ENCODE data around the gene GPC6. TPM values are rescaled to one million over a fixed set of nuclear protein-coding genes. Genes with fewer than 3 reads are reported as not detected.

The GPC6 gene
- total RNA-seq, 1 experiment from 2014 or later, result not detected

GRCh38 chr13:93951108-93951507 lies 724.5 kb downstream of the GPC6 start:
- Histone ChIP-seq H2AFZ (no peak overlapping the region), H3K27me3 (ENCODE audit: insufficient read depth, low read depth) (no peaks in the 10 kb centered on the region), H3F3A (ENCODE audit: insufficient read depth, low read depth) (no peaks in the 10 kb centered on the region), H3K4me2 (no peak overlapping the region), H3K4me3 (no peak overlapping the region), H3K79me2 (ENCODE audit: low read depth) (no peaks in the 10 kb centered on the region), H3K9me3 (ENCODE audit: insufficient read depth, low read depth) (no peaks in the 10 kb centered on the region), H3K36me3 (ENCODE audit: low read depth) (no peaks in the 10 kb centered on the region), H3K9me2 (ENCODE audit: insufficient read depth) (no peaks in the 10 kb centered on the region), H4K20me1 (ENCODE audit: insufficient read depth) (no peaks in the 10 kb centered on the region), H3K27ac (no peak overlapping the region), H3K4me1 (replicated peaks; ENCODE audit: insufficient read depth) (no peaks in the 10 kb centered on the region)
- intact Hi-C loops (cut with micrococcal nuclease; ENCODE audit: unreplicated experiment), result no loop called here
- CTCF ChIA-PET, result no interaction called here
- BruUV-seq (replicated peaks), result no TSS peak
- POLR2A ChIA-PET (ENCODE audit: unreplicated experiment), result no interaction called here
- DNase-seq, result no peak
- TF ChIP-seq EZH2 (IDR thresholded peaks at IDR 0.05; ENCODE audit: low read depth) (no peak), CTCF (conservative IDR thresholded peaks at IDR 0.05) (no peak)

GRCh38 chr13:93951951-93952350 lies 725.3 kb downstream of the GPC6 start:
- H3F3A ChIP-seq (ENCODE audit: insufficient read depth, low read depth), result no peaks in the 10 kb centered on the region
- intact Hi-C loops (cut with micrococcal nuclease; ENCODE audit: unreplicated experiment), result no loop called here
- H3K27me3 ChIP-seq (ENCODE audit: insufficient read depth, low read depth), result no peaks in the 10 kb centered on the region
- H3K4me3 ChIP-seq, result no peak overlapping the region
- H3K36me3 ChIP-seq (ENCODE audit: low read depth), result no peaks in the 10 kb centered on the region
- H3K79me2 ChIP-seq (ENCODE audit: low read depth), result no peaks in the 10 kb centered on the region
- ChIA-PET CTCF (no interaction called here), POLR2A (ENCODE audit: unreplicated experiment) (no interaction called here)
- no peak overlapping the region for H3K27ac ChIP-seq
- no peaks in the 10 kb centered on the region for H3K9me3 ChIP-seq (ENCODE audit: insufficient read depth, low read depth)
- no peak overlapping the region for H3K4me2 ChIP-seq
- no peaks in the 10 kb centered on the region for H3K9me2 ChIP-seq (ENCODE audit: insufficient read depth)
- H4K20me1 ChIP-seq (ENCODE audit: insufficient read depth), result no peaks in the 10 kb centered on the region
- H3K4me1 ChIP-seq (replicated peaks; ENCODE audit: insufficient read depth), result no peaks in the 10 kb centered on the region
- no peak for DNase-seq
- no TSS peak for BruUV-seq (replicated peaks)
- no peak overlapping the region for H2AFZ ChIP-seq
- TF ChIP-seq EZH2 (IDR thresholded peaks at IDR 0.05; ENCODE audit: low read depth) (no peak), CTCF (conservative IDR thresholded peaks at IDR 0.05) (no peak)

DNA sequence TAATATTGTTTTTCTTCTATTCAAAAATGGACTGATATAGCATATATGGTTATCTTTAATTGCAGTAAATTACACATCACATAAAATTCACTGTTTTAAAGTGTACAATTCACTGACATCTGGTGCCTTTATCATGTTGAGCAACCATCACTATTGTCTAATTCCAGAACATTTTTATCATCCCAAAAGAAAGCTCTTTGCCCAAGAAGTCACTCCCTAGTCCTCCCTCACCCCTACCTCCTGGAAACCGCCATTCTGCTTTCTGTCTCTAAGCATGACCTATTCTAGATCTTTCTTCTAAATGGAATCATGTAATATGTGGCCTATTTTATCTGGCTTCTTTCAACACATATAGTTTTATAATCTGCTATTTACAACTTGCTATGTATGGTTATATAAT lies 727.2 kb downstream of the GPC6 start:
- DNase-seq, result no peak
- no peak overlapping the region for H3K4me3 ChIP-seq
- no peaks in the 10 kb centered on the region for H4K20me1 ChIP-seq (ENCODE audit: insufficient read depth)
- POLR2A ChIA-PET (ENCODE audit: unreplicated experiment), result no interaction called here
- no peaks in the 10 kb centered on the region for H3F3A ChIP-seq (ENCODE audit: insufficient read depth, low read depth)
- no peaks in the 10 kb centered on the region for H3K36me3 ChIP-seq (ENCODE audit: low read depth)
- no peak overlapping the region for H3K27ac ChIP-seq
- H3K27me3 ChIP-seq (ENCODE audit: insufficient read depth, low read depth), result no peaks in the 10 kb centered on the region
- TF ChIP-seq EZH2 (IDR thresholded peaks at IDR 0.05; ENCODE audit: low read depth) (no peak), CTCF (conservative IDR thresholded peaks at IDR 0.05) (no peak)
- H2AFZ ChIP-seq, result no peak overlapping the region
- no peaks in the 10 kb centered on the region for H3K79me2 ChIP-seq (ENCODE audit: low read depth)
- H3K9me3 ChIP-seq (ENCODE audit: insufficient read depth, low read depth), result no peaks in the 10 kb centered on the region
- no peaks in the 10 kb centered on the region for H3K4me1 ChIP-seq (replicated peaks; ENCODE audit: insufficient read depth)
- CTCF ChIA-PET, result no interaction called here
- no peak overlapping the region for H3K4me2 ChIP-seq
- no TSS peak for BruUV-seq (replicated peaks)
- H3K9me2 ChIP-seq (ENCODE audit: insufficient read depth), result no peaks in the 10 kb centered on the region
- intact Hi-C loops (cut with micrococcal nuclease; ENCODE audit: unreplicated experiment), result no loop called here
